Endometrium (tissue), 2 donors: ENCODE results near the gene APOL2.
"Not testable (repeated sequence)": the region's sequence is repeated elsewhere in the genome, so short reads cannot be mapped to it uniquely, and the experiment has no call there.

Source experiments
- FAIRE-seq: peaks from 2 replicates; lab custom pipeline; 2012; peaks lifted over from hg19 to GRCh38; lab: Jason Lieb, UNC
- donor health status: control.
- donor health status: control.

Gene APOL2

DNA sequence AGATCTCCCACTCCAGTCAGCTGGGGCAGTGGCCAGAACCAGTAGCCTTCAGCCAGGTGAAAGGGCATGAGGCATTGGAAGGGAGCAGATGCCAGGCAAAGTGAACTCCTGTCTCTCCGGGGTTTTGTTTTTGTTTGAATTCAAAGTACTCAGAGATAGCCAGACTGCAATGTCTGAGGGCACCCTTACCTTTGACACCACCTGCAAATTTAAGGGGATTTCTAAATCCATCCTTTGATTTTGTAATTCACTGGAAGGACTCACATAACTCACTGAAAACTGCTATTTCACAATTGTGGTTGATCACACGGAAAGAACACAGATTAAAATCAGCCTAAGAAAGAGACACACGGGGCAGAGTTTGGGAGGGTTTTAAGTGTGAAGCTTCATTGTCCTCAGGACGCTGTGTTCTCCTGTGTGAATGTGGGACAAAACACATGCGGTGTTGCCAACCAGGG lies 23.9 kb upstream of the APOL2 start:
- not testable (repeated sequence) for FAIRE-seq

DNA sequence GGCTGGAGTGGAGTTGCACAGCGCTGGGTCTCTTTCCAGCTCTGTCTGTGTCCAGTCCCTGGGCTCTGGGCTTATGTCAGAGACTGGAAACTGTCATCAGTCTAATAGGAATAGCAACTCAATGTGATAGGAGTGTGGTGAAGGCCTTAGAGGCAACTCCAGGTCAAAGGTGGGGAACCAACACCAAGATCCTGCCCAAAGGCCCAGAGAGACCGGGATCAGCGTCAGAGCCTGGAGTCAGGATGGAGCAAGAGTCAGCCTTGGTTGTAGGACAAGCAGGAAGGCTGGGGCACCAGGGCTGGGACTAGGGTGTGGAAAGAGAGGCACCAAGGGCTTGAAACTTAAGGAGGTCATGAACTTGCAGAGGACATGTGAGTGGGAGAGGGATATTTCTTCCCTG lies 23.0 kb upstream of the APOL2 start:
- FAIRE-seq = not testable (repeated sequence)

DNA sequence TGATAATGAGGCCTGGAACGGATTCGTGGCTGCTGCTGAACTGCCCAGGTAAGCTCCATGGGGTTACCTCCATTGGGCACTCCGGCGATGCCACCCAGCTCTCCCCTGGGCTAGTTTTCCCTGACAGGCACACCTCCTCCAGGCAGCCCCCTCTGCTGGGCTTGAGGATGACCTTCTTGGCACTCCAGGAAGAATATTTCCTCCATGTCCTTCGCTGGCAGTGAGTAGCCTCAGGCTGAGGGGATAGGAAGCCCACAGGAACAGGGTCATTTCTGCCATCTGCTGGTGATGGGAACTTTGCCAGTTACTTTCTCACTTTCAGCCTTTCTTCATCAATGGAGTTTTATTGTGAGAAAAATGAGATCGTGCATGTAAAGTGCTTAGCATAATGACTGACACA lies 22.3 kb upstream of the APOL2 start:
- not testable (repeated sequence) for FAIRE-seq

DNA sequence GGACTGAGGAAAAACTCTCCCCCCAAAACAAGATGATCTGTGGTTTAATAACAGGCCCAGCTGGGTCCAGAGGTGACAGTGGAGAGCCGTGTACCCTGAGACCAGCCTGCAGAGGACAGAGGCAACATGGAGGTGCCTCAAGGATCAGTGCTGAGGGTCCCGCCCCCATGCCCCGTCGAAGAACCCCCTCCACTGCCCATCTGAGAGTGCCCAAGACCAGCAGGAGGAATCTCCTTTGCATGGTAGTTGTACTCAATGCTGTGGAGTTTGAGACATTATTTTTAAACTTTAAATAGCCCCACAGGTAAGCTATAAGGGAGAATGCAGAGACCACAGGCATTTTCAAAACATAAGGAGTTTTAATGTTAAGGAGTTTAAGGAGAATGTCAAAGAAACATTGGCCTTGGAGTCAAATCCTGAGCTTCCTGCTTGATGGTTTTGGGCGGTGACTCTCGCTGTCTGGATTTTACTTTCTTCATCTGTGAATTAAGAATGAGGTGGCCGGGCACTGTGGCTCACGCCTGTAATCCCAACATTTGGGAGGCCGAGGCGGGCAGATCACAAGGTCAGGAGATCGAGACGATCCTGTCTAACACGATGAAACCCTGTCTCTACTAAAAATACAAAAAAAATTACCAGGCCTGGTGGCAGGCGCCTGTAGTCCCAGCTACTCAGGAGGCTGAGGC lies 20.4 kb upstream of the APOL2 start:
- no peak for FAIRE-seq

DNA sequence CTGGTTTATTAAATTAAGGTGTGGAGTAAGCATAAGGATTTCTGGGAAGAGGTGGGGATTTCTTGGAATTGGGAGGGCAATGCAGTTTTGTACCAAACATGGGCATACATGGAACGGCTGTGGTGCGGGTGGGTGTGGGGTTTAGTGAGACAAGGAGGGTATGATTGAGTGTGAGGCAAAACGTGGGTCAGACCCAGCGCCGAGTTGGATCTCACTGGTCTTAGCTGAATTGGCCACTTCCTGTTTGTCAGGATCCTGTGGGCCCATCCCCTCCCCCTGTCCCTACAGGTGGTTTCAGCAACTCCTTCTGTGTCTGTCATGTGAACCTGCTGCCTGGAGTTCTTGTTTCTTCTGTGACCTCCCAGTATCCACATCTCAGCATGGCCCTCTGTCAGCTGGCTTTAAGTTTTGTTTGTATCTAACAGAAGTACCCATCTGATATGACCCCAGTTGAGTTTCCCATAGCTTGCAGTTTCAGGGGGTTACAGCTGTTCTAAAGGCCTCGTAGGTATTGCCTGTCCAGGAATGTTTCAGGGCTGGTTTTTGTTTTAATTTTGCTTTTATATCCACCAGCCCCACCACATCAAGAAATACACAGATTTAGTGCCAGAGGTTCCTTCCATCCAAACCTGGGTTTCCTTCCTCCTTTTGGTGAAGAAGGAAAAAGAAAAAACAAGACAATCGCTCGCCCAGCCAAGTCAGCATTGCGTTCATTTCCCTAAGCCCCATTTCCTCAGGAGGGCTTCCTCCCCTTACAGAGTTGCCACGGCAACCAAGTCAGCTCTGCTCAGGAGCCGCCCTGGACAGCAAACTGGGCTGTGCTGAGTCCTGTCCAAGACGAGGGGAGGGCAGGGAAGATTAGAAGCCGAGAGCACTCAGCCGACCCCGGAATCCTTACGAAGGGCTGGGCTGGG lies 19.6 kb upstream of the APOL2 start:
- FAIRE-seq = no peak

DNA sequence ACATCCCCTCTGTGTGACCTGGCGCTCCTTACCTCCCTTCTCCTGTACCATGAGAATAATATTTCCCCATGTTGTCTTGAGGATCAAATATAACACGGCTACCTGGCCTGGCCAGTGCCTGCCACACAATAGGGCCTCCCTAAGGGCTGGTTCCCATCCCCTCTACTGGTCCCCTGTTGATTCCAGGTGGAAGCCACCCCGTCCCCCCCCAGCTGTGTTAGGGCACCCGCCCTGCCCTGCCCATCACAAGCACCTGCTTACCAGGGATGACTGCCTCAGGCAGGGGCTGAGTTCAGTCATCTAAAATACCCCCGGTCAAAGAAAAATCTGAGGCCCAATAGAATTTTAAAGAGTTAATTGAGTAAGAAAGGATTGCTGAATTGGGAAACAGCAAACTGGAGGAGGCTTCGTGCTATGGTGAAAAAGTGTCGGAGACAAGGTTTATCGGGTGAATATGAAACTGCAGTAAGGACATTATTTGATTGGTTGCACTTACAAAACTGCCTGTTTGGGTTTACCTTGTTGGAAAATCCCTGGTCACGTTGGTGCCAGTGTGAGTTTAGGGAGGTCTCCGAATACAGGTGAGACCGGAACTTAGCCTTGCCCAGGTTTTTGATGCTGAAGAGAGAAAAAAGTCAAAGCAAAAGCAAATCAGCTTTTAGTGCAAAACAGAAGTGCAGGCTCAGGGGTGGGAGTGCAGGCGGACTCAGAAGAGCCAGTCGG lies 18.8 kb upstream of the APOL2 start:
- FAIRE-seq = no peak

DNA sequence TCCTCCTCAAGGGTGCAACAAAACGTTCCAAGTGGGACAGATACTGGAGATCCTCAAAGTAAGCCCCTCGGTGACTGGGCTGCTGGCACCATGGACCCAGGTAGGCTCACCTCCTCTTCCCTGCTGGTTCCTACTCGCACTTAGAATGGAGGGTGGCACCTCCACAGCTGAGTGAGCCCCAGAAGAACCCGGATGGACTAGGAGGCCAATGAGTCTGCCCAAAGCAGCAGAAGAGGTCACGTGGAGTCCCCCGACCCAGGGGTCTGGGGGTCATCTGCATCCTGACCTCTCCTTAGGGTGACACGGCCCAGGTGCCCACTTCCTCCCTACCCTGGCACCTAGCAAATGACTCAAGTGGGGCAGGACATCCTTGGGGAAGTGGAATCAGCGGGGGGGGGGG lies 18.0 kb upstream of the APOL2 start:
- no peak for FAIRE-seq

DNA sequence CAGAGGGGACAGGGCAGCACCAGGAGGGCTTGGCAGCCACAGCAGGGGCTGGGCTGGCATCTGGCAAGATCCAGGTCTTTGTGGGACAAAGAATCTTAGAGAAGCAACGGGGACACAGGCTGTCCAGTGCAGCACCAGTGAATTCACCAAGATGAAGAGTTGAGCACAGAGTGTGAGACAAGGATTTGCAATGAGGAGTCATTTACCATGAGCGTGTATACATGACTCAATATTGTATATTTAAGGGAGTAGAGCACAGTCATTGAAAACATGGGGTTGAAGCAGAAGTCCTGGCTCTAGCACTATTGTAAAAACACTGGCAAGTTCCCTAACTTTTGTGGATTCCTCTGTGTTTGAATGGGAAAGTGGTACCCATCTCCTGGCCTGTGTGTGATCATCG lies 17.2 kb upstream of the APOL2 start:
- FAIRE-seq = no peak

DNA sequence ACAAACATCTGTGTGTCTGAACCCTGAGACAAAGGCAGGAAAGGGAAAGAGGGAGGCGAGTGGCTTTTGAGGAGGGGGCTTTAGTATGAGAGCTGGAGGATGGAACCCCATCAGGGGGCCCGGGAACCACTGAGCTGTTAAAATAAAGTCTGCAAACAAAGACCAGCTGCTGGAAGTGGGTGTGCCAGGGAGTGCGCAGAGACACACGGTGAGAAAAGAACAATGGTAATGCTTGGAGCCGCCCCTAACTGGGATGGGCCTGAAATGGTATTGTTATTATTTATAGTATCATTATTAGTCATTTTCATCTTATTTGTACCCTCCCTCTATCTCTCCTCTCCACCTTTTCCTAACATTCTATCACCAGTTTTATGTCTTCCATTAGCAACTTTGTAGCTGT lies 16.2 kb upstream of the APOL2 start:
- not testable (repeated sequence) for FAIRE-seq

DNA sequence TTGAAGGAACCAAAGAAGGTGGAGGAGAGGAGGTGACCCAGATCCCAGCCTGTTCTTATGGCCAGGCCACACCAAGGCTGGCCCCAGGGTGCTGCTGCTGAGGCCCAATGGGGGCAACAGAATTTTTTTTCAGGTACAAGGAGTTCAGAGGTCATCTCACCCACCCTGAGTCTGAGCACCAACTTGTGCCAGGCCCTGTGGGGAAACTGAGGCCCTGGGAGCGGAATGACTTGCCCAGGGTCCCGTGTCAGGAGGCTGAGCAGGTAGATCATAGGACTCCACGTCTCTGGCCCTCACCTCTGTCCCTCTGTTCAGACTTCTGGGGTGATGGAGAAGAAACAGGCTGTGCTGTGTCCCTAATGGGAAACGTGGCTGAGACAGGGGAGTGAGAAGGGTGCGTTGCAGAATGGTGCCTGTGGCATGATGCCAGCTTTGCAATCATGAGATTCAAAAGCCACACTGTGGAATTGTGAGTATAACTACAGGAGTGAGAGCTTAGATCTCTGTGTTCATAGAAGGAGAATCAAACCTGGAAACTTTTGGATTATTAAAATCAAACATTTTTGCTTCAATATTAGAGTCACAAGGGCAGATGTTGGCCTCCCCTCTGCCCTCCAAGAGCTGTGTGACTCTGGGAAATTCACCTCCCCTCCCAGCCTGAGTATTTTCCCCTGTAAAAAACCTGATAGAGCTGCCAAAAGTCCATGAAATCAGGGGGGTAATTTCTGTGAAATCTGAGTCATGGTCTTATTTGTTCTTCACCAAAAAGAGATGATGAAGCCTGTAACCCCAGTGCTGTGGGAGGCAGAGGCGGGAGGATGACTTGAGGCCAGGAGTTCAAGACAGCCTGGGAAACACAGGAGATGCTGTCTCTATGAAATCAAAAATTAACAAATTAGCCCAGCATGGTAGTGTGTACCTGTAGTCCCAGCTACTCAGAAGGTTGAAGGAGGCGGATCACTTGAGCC lies 14.5 kb upstream of the APOL2 start:
- no peak for FAIRE-seq

DNA sequence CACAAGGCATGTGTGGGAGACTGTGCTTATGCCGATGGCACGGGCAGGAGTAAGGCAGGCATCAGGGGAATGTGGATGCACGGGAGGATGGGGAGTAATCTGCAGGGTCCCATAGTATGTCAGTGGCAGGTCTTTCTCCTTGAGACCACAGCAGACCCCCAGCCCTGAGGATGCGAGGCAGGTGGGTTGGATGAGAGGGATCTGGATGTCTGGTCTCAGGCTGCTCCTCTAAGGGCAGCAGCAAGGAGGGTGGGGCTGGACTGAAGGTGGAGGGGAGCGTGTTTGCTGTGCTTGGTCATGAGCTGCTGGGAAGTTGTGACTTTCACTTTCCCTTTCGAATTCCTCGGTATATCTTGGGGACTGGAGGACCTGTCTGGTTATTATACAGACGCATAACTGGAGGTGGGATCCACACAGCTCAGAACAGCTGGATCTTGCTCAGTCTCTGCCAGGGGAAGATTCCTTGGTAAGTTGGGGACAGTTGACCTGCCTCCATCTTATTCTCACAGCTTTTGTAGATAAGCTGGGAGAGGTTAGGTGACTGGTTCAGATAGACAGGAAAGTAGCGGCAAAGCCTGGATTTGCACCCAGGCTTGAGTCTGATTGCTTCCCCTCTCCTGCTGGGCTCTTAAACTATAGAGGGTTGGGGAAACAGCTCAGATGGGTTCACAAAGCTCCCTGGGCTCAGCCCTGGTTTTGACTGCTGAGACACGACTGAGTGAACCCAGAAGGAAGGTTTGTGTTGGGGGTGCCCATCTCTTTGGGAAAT lies 13.6 kb upstream of the APOL2 start, which contains the start of gene APOL1:
APOL1 (plus strand) TSS at position 380 of the 769 bp plus-strand sequence. CDS start 1,823 bp downstream, outside the sequence.
- FAIRE-seq = no peak

DNA sequence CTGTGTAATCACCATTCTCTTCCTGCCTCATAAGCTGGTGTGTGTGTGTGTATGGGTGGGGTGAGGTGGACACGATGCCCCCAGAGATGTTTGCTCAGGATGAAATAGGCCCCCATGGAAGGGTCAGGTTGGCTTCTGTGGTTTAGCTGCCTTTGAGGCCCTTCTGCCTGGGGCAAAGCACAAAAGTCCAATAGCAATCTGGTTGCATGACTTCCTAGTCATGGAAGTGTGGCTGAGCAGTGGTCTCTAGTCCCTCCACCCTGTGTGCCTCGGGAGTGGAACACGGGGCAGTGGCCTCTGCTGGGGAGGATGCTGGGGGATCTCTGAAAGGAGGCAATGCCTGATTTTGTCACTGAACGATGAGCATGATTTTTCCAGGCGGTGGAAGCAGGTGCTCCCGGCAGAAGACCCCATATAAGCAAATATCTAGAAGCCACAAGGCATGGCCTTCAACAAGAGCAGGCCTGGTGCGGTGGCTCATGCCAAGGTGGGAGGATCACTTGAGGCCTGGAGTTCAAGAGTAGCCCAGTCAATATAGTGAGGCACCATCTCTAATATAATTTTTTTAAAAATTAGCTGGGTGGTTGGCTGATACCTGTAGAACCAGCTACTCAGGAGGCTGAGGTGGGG lies 12.8 kb upstream of the APOL2 start:
- not testable (repeated sequence) for FAIRE-seq

DNA sequence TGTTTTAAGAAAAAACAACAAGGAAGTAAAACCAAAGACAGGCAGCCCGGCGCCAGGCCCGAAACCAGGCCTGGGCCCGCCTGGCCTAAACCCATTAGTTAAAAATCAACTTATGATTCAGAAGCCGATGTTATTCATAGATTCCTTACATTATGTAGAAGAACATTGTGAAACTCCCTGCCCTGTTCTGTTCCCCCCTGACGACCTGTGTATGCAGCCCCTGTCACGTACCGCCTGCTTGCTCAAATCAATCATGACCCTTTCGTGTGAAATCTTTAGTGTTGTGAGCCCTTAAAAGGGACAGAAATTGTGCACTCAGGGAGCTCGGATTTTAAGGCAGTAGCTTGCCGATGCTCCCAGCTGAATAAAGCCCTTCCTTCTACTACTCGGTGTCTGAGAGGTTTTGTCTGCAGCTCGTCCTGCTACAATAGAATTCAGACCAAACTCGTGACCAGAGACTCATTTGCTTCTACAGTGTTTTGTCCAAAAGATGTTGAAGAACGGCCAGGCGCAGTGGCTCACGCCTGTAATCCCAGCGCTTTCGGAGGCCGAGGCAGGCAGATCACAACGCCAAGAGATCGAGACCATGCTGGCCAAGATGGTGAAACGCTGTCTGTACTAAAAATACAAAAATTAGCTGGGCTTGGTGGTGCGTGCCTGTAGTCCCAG lies 11.1 kb upstream of the APOL2 start:
- FAIRE-seq = not testable (repeated sequence)

DNA sequence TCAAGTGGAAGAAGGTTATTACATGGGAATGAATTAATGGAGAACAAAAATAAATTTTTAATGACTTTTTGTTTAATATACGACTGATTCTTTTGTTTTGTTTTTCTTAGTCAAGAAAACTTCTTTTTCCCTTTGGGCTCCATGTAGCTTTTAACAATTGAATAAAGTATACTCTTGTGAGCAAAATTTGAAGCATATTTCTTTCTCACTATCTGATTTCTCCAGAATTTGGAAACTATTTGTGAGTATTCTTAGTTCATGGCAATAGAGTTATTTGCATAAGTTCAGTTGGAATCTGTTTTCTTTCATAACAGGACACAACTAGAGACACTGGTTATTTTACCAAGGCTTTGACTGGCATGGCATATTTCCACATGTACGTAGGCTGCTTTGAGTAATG lies 9.8 kb upstream of the APOL2 start:
- FAIRE-seq = peak; percentile 31

DNA sequence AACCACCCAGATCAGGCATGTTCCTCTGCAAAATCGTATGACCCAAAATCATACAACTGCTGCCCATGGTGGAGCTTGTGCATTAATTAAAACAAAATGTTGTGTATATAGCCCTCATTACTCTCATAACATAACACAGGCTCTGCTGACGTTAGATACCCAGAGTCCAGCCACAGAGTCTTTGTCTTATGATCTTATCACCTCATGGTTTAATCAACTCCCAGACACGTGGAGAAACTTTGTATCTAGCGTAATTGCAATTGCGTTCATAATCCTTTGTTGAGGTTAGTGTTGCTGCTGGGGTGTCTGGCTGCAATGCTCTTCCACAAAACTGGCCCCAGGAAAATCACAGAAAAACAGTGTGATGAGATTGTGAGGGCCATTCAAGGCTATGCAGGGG lies 8.6 kb upstream of the APOL2 start:
- FAIRE-seq = no peak

DNA sequence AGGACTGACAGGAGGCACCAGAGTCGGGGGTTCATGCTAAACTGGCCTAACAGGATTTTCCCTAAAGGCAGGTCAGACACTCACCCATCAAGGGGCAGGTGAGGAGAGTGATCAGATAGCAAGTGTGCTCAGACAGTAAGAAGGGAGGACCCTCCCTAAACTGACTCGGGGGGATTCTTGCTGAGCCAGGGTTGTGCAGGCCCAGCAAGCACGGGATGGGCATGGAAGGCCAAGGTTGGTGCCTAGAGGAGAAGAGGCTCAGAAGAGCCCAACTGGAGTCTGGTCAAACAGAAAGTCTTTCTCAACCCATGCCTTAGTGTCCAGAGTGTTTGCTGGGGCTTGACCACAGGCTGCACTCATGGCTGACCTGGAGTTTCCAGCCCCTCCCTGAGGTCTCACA lies 7.4 kb upstream of the APOL2 start:
- no peak for FAIRE-seq

DNA sequence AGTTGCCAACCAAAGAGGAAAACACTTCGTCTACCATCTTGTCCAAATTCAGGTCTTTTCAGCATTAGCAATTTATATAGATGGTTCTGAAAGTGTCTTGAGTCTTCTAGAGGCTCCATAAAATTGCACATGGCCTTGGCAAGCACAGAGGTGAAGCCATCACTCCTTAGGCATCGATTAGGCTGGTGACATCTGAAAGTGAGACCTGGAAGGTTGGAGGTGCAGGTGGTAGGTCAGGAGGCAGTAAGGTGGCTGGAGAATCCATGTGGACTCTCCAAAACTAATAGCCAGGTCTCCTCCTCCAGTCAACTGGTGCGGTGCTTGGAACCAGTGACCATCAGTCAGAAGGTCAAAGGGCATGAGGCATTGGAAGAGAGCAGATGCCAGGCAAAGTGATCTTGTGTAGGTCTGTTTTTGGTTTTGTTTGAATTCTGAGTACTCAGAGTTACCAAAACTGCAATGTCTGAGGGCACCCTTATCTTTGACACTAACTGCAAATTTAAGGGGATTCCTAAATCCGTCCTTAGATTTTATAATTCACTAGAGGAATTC lies 6.6 kb upstream of the APOL2 start:
- FAIRE-seq = no peak

DNA sequence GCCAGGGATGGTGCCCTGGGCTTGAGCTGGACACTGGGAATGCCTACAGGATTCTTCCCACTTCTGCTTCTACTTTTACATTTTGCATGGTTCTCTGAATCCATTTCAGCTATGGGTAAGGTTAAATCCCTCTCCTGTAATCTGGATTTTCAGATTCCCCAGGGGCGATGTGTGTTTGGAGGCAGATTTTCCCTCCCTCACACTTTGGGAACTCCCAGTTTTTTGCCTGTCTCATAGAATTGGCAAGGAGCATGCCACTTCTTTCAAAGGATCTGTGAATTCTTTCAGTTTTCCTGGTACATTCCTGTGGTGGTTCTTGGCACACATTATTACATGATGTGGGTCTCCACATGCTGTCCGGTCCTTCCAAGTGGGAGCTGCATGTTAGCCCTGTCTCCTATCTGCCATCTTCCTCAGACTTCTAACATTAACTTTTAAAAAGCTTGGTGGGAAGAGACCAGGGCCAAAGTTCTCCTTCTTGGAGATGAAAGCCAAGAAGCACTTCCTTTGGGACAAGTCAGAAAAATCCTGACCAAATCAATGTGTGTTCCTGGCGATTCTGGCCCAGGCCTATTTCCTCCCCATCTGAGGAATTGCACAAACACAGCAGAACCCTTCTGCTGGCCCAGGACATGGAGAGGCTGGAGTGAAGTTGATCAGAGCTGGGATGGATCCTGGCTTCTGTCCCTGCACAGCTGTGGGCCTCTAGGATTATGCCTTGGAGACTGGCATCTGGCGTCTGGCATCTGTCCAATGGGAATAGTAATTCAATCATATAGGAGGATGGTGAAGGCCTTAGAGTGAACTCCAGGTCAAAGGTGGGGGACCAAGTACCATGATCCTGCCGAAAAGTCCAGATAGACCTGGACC lies 5.4 kb upstream of the APOL2 start:
- FAIRE-seq = no peak
